ACC112 (cell line): ENCODE measurements around the gene SKI.
"Not testable (repeated sequence)": the region's sequence is repeated elsewhere in the genome, so short reads cannot be mapped to it uniquely, and the experiment has no call there.

ENCODE experiments used
- H2AFZ ChIP-seq: fragments of 200-600 bp; sonication (generic); one replicate; pipeline ENCODE4 v1.6.0; 2017; ENCODE audit warnings: antibody characterized with exemption, low read length; ENCODE audit not compliant: unreplicated experiment
- H3K27ac ChIP-seq: fragments of 200-600 bp; sonication (generic); 2 replicates; pipeline ENCODE4 v1.5.1; 2014; ENCODE audit warnings: low read depth, mild to moderate bottlenecking, antibody characterized with exemption, low read length, moderate library complexity
- H3K27me3 ChIP-seq: fragments of 200-600 bp; sonication (generic); 2 replicates; pipeline ENCODE4 v1.6.1; 2014; ENCODE audit warnings: mild to moderate bottlenecking, antibody characterized with exemption, low read length, moderate library complexity, mixed read lengths; ENCODE audit not compliant: insufficient read depth
- H3K36me3 ChIP-seq: fragments of 200-600 bp; sonication (generic); 2 replicates; pipeline ENCODE4 v1.6.1; 2016; ENCODE audit warnings: mild to moderate bottlenecking, antibody characterized with exemption, low read length, moderate library complexity, mixed read lengths; ENCODE audit not compliant: insufficient read depth
- H3K4me1 ChIP-seq: fragments of 200-600 bp; sonication (generic); one replicate; pipeline ENCODE4 v1.6.1; 2016; ENCODE audit warnings: low read length, mixed read lengths; ENCODE audit not compliant: insufficient read depth, unreplicated experiment, control insufficient read depth
- H3K4me3 ChIP-seq: fragments of 200-600 bp; sonication (generic); 2 replicates; pipeline ENCODE4 v1.5.1; 2014; ENCODE audit warnings: mild to moderate bottlenecking, low read depth, low read length
- H3K79me2 ChIP-seq: fragments of 200-600 bp; sonication (generic); one replicate; pipeline ENCODE4 v1.6.0; 2016; ENCODE audit warnings: low read length; ENCODE audit not compliant: control insufficient read depth, unreplicated experiment, insufficient read depth

Gene SKI

DNA sequence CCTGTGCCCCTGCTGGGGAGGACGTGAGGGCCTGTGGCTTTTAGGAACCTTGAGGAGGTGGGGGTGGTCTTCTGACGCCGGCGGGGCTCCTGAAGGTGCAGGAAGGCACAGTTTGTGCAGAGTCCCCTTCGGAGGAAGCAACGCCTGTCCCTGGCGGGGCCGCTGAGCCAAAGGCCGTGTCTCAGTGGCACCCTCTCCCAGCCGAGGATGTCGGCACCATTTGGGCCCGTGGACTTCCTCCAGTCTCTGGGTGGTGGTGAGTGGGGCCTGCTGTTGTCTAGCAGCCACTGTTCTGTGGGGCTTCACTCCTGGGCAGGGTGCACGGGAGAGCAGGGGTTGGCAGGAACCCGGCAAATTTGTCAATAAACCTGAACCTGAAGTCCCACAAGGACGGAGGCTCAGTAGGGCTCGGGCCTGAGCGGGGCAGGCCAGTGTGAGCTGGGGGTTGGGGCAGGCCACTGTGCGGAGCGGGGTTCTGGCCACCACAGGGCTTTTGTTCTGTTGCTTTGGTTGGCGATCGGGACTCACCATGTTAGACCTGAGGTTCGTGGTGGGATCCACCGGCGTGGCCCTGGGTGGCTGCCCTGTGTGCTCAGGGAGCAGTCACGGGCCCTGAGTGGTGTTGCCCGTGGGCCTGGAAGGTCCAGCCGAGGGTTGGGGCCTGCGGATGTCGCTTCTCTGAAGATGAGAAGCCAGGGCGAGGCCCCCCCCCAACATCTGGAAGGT, 64.8 kb downstream of the SKI start:
- Histone ChIP-seq H3K27ac (no peak overlapping the region), H3K36me3 (no peaks in the 10 kb centered on the region), H2AFZ (no peak overlapping the region), H3K27me3 (no peaks in the 10 kb centered on the region), H3K79me2 (peaks cover 86% of the 10 kb centered on the region), H3K4me3 (no peak overlapping the region), H3K4me1 (peaks cover 45% of the 10 kb centered on the region)

DNA sequence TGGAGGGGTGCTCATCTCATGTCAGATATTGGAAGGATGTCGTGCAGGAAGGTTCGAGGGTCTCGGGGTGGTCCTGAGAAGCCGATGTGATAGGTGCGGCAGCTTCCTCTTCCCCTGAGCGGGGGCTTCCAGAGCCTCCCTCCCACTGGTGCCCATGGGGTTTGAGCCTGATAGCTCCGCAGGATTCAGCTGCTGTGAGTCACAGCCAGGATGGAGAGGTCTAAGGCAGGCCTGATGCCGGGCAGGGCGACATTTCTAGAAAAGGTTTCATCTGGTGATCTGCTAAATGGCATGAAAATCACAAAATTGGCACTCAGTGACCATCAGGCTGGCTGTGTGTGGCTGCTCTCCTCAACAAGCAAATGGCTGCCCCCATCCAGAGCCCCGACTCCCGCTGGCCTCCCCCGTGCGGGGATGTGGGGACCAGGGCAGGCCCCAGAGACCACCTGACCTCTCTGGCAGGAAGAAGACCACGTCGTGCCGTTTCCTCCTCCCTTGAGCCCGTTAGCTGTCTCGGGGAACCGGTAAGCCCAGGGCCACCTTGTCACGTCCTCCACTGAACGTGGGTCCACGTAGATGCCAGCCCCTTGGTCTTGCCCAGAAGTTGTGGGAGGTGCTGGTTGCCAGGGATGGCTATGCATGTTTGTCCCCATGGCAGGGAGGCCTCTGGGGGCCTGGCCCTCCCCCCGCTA, 66.1 kb downstream of the SKI start:
- peaks cover 88% of the 10 kb centered on the region for H3K79me2 ChIP-seq
- peaks cover 45% of the 10 kb centered on the region for H3K4me1 ChIP-seq
- no peak overlapping the region for H2AFZ ChIP-seq
- H3K4me3 ChIP-seq, result no peak overlapping the region
- H3K36me3 ChIP-seq, result no peaks in the 10 kb centered on the region
- H3K27ac ChIP-seq, result no peak overlapping the region
- no peaks in the 10 kb centered on the region for H3K27me3 ChIP-seq

DNA sequence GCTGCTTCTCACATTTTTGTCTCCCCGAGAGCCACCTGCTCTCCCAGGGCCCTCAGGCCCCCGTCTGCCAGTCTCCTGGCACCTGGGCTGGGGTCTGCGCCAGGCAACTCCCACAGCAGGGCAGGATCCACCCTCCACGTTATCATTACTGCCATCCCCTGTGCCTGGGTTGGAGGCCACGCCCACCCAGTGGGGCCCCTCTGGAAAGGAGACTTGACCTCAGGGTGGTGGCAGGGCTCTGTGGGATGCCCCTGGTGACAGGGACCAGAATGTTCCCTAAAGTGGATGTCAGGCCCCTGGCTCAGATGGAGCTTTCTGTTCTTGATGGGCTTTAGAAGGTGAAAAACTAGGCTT, 66.6 kb downstream of the SKI start:
- H3K4me1 ChIP-seq, result peaks cover 47% of the 10 kb centered on the region
- H2AFZ ChIP-seq, result no peak overlapping the region
- H3K79me2 ChIP-seq, result peaks cover 90% of the 10 kb centered on the region

GRCh38 chr1:2295526-2295925, 67.4 kb downstream of the SKI start:
- H3K36me3 ChIP-seq, result no peaks in the 10 kb centered on the region
- H3K27ac ChIP-seq, result no peak overlapping the region
- H3K4me1 ChIP-seq, result peaks cover 47% of the 10 kb centered on the region
- H3K79me2 ChIP-seq, result peaks cover 91% of the 10 kb centered on the region
- no peaks in the 10 kb centered on the region for H3K27me3 ChIP-seq
- no peak overlapping the region for H2AFZ ChIP-seq
- H3K4me3 ChIP-seq, result no peak overlapping the region

More for the DNA sequence above, 66.6 kb downstream of the SKI start:
- Histone ChIP-seq H3K36me3 (no peaks in the 10 kb centered on the region), H3K27ac (no peak overlapping the region), H3K4me3 (no peak overlapping the region), H3K27me3 (no peaks in the 10 kb centered on the region)

DNA sequence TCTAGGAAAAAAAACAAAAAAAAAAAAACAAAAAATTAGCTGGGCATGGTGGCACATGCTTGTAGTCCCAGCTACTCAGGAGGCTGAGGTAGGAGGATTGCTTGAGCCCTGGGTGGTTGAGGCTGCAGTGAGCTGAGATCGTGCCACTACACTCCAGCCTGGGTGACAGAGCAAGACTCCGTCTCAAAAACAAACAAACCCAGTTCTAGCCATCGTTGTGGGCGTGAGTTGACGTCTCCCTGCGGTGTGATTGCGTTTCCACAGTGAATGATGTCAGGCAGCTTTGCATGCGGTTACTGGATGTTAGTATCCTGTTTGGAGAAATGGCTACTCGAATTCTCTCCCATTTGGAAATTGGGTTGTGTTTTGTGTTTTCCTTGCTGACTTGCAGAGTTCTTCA, 68.1 kb downstream of the SKI start:
- not testable (repeated sequence) for H3K4me3 ChIP-seq, H2AFZ ChIP-seq, H3K36me3 ChIP-seq, H3K27me3 ChIP-seq, H3K27ac ChIP-seq
- H3K79me2 ChIP-seq, result peaks cover 98% of the 10 kb centered on the region
- H3K4me1 ChIP-seq, result peaks cover 50% of the 10 kb centered on the region

DNA sequence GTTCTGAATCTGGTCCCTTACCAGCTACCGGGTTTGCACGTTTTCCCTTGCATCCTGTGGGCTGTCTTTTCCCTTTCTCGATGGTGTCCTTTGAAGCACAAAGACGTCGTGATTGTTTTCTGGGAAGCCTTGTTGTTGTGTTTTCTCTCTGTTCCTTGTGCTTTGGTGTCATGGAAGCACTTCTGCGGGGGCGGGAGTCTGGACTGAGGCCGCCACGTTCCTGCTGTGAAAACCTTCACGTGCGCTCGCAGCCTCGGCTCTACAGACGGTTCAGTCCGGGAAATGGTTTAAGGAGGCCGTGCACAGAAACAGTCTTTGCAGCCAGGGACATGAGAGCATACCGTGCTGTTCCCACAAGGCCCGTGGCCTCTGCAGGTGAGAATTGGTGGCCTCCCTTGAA, 68.5 kb downstream of the SKI start:
- Histone ChIP-seq H3K36me3 (no peaks in the 10 kb centered on the region), H3K27me3 (no peaks in the 10 kb centered on the region), H3K4me3 (no peak overlapping the region), H3K4me1 (peaks cover 46% of the 10 kb centered on the region), H3K79me2 (peaks cover 100% of the 10 kb centered on the region), H2AFZ (no peak overlapping the region), H3K27ac (no peak overlapping the region)

DNA sequence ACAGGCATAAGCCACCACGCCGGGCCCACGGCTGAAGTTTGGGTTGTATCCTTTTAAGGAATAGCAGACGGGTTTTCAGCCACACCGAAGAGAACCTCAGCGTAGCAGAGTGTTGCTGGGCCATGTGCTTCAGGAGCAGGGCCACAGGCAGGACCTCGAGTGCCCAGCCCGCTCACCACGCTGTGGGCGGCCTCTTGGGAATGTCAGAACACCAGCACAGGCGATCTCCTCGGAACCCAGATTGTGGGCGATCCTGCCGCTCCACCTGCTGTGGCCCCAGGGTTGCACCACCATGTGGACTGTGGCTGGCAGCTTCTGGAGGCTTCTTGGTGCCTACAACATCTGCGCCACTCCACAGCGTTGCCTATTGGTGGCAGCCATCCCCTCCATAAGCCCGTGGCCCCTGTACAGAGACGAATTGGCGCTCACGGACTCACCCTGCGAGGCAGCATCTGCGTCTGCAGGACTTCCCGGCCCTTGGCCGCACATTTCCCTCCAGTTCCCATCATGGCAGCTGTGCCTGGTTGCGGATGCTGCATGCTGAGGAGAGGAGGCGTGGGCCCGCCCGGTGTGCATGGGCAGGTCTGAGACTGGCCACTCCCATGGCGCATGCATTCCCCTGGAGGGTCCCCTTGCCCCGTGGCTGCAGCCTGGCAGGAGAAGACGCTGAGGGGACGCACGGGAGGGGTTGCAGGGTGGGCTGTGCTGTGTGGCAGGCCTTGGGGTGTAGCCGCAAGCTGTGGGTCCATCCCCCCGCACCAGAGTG, 69.3 kb downstream of the SKI start:
- H3K4me1 ChIP-seq, result peaks cover 38% of the 10 kb centered on the region
- H3K27ac ChIP-seq, result no peak overlapping the region
- no peaks in the 10 kb centered on the region for H3K36me3 ChIP-seq
- peaks cover 99% of the 10 kb centered on the region for H3K79me2 ChIP-seq
- no peak overlapping the region for H3K4me3 ChIP-seq
- H3K27me3 ChIP-seq, result no peaks in the 10 kb centered on the region
- no peak overlapping the region for H2AFZ ChIP-seq

DNA sequence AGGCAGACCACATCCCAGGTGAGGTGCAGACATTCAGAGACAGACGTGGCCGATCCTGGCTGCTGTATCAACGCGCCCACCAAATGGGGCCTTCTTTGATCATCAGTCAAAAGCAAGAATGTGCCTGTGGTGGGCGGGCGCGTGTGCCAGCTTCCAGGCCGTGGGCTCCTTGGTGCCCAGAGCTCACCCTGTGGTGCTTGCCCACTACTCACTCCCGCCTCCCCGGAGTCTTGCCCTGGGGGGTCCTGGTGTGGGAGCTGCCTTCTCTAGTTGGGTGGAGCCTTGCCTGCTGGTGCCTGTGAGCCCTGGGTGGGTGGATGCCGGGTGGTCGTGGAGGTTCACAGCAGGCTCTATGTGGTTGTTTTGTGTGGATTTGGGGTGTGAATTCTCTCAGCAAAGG, 70.6 kb downstream of the SKI start:
- no peak overlapping the region for H3K4me3 ChIP-seq
- no peak overlapping the region for H3K27ac ChIP-seq
- H3K4me1 ChIP-seq, result peaks cover 32% of the 10 kb centered on the region
- H3K36me3 ChIP-seq, result no peaks in the 10 kb centered on the region
- no peaks in the 10 kb centered on the region for H3K27me3 ChIP-seq
- H2AFZ ChIP-seq, result no peak overlapping the region
- peaks cover 94% of the 10 kb centered on the region for H3K79me2 ChIP-seq

- no peak overlapping the region for H3K4me3 ChIP-seq
- no peak overlapping the region for H2AFZ ChIP-seq
- H3K36me3 ChIP-seq, result no peaks in the 10 kb centered on the region
- H3K79me2 ChIP-seq, result peaks cover 92% of the 10 kb centered on the region
- peaks cover 27% of the 10 kb centered on the region for H3K4me1 ChIP-seq
- no peak overlapping the region for H3K27ac ChIP-seq
- no peaks in the 10 kb centered on the region for H3K27me3 ChIP-seq
Measured at GRCh38 chr1:2299131-2299627, 71.1 kb downstream of the SKI start.

GRCh38 chr1:2300004-2300771, 72.1 kb downstream of the SKI start:
- peaks cover 82% of the 10 kb centered on the region for H3K79me2 ChIP-seq
- peak overlapping the region; percentile 23; the same call in 1 of the 2 replicates for H3K27ac ChIP-seq

More at GRCh38 chr1:2300004-2300771, 72.1 kb downstream of the SKI start:
- Histone ChIP-seq H3K36me3 (peaks cover 4% of the 10 kb centered on the region; the same call in 1 of the 2 replicates), H3K27me3 (no peaks in the 10 kb centered on the region), H3K4me1 (peaks cover 19% of the 10 kb centered on the region), H3K4me3 (no peak overlapping the region), H2AFZ (no peak overlapping the region)
